K562 (cell line): Measurements from ENCODE around the gene TUBG2.

ENCODE experiments used
- ASH1L ChIP-seq: fragments of 450-650 bp; IDR thresholded peaks from 2 replicates; pipeline ENCODE4 v1.6.1; 2018; ENCODE audit warnings: borderline replicate concordance, mild to moderate bottlenecking, low read depth; ENCODE audit not compliant: partially characterized antibody
- BACH1 ChIP-seq: fragments of 200-800 bp; sonication (Bioruptor generic); IDR thresholded peaks from 2 replicates; pipeline ENCODE4 v1.6.1; 2016; ENCODE audit warnings: missing genetic modification characterization, missing compliant biosample characterization
- HNRNPH1 ChIP-seq: fragments of 200-400 bp; formaldehyde crosslinking; optimal IDR thresholded peaks from 2 replicates; pipeline ENCODE3; 2017; ENCODE audit warnings: low read depth, mild to moderate bottlenecking, low read length, moderate library complexity
- JUNB ChIP-seq: fragments of 450-650 bp; formaldehyde crosslinking; conservative IDR thresholded peaks from 2 replicates; pipeline ENCODE4 v1.4.0; 2020; ENCODE audit warnings: mild to moderate bottlenecking
- TGIF2 ChIP-seq: sonication (generic); formaldehyde crosslinking; IDR thresholded peaks from 2 replicates; pipeline ENCODE4 v1.8.1; 2022; ENCODE audit warnings: mild to moderate bottlenecking, missing genetic modification reagents, moderate library complexity
- TSC22D4 ChIP-seq: fragments of 450-650 bp; IDR thresholded peaks from 2 replicates; pipeline ENCODE4 v1.6.1; 2016; ENCODE audit warnings: missing genetic modification characterization, missing biosample characterization, control low read depth
- ZC3H11A ChIP-seq: IDR thresholded peaks from 2 replicates; pipeline ENCODE4 v1.6.1; 2012; ENCODE audit warnings: low read depth, low read length, improper control_type of control experiment
- TF ChIP-seq, protein P1 (sequence below): sonication (generic); formaldehyde crosslinking; IDR thresholded peaks from 2 replicates; pipeline ENCODE4 v1.9.0; 2022; ENCODE audit warnings: mild to moderate bottlenecking, missing genetic modification reagents
- TF ChIP-seq, protein P2 (sequence below), 2 experiments: fragments of 450-650 bp in 1 of 2; sonication (generic) in 1 of 2; formaldehyde crosslinking in 1 of 2; IDR thresholded peaks in 1 of 2; conservative IDR thresholded peaks in 1 of 2; 2 replicates each; pipeline versions ENCODE4 v1.6.1 to v1.8.1; 2016 to 2023; ENCODE audit warnings: mild to moderate bottlenecking in 2 of 2, moderate library complexity in 2 of 2, inconsistent platforms in 1 of 2, missing genetic modification reagents in 1 of 2
- TF ChIP-seq, protein P3 (sequence below), 2 experiments: fragments of 450-650 bp in 1 of 2; sonication (generic) in 1 of 2; formaldehyde crosslinking; conservative IDR thresholded peaks; 2 replicates each; pipeline versions ENCODE4 v1.4.0 to v1.8.1; 2020 to 2022; ENCODE audit warnings: mild to moderate bottlenecking in 1 of 2, missing genetic modification reagents in 1 of 2
- TF ChIP-seq, protein P4 (sequence below): fragments of 450-650 bp; IDR thresholded peaks from 2 replicates; pipeline ENCODE4 v1.7.0; 2016; ENCODE audit warnings: borderline replicate concordance
- TF ChIP-seq, protein P5 (sequence below): sonication (generic); formaldehyde crosslinking; IDR thresholded peaks from 2 replicates; pipeline ENCODE4 v1.8.0; 2022; ENCODE audit warnings: mild to moderate bottlenecking, missing genetic modification reagents
- TF ChIP-seq, protein P6 (sequence below): fragments of 250-450 bp; sonication (Bioruptor Pico); IDR thresholded peaks from 2 replicates; pipeline ENCODE4 v1.5.0; 2020; ENCODE audit warnings: mild to moderate bottlenecking, borderline replicate concordance
- TF ChIP-seq, protein P7 (sequence below), 3 experiments: IDR thresholded peaks in 2 of 3; conservative IDR thresholded peaks in 1 of 3; 2 replicates each; pipeline ENCODE4 v1.5.1; 2011 to 2012; ENCODE audit warnings: low read length in 3 of 3, mild to moderate bottlenecking in 3 of 3, control low read depth in 2 of 3, improper control_type of control experiment in 1 of 3, inconsistent platforms in 1 of 3, low read depth in 1 of 3, mixed read lengths in 1 of 3, moderate library complexity in 1 of 3; ENCODE audit not compliant: insufficient read depth in 2 of 3

DNA sequence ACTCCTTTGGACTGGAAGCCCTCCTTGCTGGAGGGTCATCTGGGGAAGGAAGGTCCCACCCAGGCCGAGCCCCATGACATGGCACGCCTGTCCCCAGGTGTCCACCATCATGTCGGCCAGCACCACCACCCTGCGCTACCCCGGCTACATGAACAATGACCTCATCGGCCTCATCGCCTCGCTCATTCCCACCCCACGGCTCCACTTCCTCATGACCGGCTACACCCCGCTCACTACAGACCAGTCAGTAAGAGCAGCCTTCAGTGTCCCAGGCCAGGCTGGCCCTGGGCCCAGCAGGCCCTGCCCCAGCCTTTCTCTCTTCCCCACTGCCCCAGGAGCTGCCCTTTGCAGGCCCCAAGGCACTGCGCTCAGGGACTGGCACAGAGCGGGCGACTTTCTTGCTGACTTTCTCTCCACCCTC lies 6.5 kb downstream of the TUBG2 start:
- TF ChIP-seq, protein P1, sequence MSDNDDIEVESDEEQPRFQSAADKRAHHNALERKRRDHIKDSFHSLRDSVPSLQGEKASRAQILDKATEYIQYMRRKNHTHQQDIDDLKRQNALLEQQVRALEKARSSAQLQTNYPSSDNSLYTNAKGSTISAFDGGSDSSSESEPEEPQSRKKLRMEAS (CRISPR knock-in tag) = no peak
- TF ChIP-seq, protein P2, sequence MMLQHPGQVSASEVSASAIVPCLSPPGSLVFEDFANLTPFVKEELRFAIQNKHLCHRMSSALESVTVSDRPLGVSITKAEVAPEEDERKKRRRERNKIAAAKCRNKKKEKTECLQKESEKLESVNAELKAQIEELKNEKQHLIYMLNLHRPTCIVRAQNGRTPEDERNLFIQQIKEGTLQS (IDR thresholded peaks at IDR 0.05) = no peak
- TF ChIP-seq, protein P2 (CRISPR knock-in tag; conservative IDR thresholded peaks at IDR 0.05) = no peak
- no peak for TF ChIP-seq ASH1L
- no peak for TF ChIP-seq BACH1 (tag)
- TF ChIP-seq, protein P3, sequence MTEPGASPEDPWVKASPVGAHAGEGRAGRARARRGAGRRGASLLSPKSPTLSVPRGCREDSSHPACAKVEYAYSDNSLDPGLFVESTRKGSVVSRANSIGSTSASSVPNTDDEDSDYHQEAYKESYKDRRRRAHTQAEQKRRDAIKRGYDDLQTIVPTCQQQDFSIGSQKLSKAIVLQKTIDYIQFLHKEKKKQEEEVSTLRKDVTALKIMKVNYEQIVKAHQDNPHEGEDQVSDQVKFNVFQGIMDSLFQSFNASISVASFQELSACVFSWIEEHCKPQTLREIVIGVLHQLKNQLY (CRISPR knock-in tag; conservative IDR thresholded peaks at IDR 0.05) = no peak
- TF ChIP-seq, protein P4, sequence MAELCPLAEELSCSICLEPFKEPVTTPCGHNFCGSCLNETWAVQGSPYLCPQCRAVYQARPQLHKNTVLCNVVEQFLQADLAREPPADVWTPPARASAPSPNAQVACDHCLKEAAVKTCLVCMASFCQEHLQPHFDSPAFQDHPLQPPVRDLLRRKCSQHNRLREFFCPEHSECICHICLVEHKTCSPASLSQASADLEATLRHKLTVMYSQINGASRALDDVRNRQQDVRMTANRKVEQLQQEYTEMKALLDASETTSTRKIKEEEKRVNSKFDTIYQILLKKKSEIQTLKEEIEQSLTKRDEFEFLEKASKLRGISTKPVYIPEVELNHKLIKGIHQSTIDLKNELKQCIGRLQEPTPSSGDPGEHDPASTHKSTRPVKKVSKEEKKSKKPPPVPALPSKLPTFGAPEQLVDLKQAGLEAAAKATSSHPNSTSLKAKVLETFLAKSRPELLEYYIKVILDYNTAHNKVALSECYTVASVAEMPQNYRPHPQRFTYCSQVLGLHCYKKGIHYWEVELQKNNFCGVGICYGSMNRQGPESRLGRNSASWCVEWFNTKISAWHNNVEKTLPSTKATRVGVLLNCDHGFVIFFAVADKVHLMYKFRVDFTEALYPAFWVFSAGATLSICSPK = no peak
- TF ChIP-seq, protein P5, sequence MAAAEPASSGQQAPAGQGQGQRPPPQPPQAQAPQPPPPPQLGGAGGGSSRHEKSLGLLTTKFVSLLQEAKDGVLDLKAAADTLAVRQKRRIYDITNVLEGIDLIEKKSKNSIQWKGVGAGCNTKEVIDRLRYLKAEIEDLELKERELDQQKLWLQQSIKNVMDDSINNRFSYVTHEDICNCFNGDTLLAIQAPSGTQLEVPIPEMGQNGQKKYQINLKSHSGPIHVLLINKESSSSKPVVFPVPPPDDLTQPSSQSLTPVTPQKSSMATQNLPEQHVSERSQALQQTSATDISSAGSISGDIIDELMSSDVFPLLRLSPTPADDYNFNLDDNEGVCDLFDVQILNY (CRISPR knock-in tag) = no peak
- no peak for TF ChIP-seq JUNB
- no peak for TF ChIP-seq TSC22D4 (tag)
- TF ChIP-seq ZC3H11A = no peak
- TF ChIP-seq, protein P6, sequence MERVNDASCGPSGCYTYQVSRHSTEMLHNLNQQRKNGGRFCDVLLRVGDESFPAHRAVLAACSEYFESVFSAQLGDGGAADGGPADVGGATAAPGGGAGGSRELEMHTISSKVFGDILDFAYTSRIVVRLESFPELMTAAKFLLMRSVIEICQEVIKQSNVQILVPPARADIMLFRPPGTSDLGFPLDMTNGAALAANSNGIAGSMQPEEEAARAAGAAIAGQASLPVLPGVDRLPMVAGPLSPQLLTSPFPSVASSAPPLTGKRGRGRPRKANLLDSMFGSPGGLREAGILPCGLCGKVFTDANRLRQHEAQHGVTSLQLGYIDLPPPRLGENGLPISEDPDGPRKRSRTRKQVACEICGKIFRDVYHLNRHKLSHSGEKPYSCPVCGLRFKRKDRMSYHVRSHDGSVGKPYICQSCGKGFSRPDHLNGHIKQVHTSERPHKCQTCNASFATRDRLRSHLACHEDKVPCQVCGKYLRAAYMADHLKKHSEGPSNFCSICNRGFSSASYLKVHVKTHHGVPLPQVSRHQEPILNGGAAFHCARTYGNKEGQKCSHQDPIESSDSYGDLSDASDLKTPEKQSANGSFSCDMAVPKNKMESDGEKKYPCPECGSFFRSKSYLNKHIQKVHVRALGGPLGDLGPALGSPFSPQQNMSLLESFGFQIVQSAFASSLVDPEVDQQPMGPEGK = no peak
- TF ChIP-seq, protein P7, sequence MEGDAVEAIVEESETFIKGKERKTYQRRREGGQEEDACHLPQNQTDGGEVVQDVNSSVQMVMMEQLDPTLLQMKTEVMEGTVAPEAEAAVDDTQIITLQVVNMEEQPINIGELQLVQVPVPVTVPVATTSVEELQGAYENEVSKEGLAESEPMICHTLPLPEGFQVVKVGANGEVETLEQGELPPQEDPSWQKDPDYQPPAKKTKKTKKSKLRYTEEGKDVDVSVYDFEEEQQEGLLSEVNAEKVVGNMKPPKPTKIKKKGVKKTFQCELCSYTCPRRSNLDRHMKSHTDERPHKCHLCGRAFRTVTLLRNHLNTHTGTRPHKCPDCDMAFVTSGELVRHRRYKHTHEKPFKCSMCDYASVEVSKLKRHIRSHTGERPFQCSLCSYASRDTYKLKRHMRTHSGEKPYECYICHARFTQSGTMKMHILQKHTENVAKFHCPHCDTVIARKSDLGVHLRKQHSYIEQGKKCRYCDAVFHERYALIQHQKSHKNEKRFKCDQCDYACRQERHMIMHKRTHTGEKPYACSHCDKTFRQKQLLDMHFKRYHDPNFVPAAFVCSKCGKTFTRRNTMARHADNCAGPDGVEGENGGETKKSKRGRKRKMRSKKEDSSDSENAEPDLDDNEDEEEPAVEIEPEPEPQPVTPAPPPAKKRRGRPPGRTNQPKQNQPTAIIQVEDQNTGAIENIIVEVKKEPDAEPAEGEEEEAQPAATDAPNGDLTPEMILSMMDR (IDR thresholded peaks at IDR 0.05 in 2 of 3, conservative IDR thresholded peaks at IDR 0.05 in 1 of 3; ENCODE audit: insufficient read depth in 2 of 3, low read depth in 1 of 3, low read length in 3 of 3) = no peak
- no peak for TF ChIP-seq TGIF2 (CRISPR knock-in tag)
- TF ChIP-seq HNRNPH1 = no peak
